Stimulated activated CD4-positive, alpha-beta T cell treated with anti-CD3 and anti-CD28 coated beads, Interleukin-2, amount 100 ng/mL, for 48 hours (primary cell): ENCODE data around the gene CEP295NL.
"Not testable (repeated sequence)": the region's sequence is repeated elsewhere in the genome, so short reads cannot be mapped to it uniquely, and the experiment has no call there.

Experiments used
- DNase-seq, 2 donors: peaks; one replicate each; pipeline ENCODE4 v3.0.0-alpha.2; 2020

Gene CEP295NL

DNA sequence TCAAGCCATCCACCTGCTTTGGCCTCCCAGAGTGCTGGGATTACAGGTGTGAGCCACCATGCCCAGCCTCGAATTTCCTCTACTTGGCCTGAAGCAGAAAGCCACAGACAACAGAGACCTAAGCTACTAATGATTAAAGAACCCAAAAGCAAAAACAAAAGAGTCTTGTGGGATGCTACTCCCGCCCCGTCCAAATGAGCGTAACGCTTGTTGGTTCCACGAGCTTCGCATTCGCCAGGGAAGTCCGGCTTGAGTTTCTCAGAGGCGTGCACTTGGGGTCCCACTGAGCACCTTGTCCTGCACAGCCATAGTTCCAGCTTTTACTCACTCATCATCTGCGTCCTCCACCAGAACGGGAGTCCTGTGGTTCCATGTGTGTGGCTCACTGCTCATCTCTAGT, 16.0 kb downstream of the CEP295NL start:
- no peak for DNase-seq

DNA sequence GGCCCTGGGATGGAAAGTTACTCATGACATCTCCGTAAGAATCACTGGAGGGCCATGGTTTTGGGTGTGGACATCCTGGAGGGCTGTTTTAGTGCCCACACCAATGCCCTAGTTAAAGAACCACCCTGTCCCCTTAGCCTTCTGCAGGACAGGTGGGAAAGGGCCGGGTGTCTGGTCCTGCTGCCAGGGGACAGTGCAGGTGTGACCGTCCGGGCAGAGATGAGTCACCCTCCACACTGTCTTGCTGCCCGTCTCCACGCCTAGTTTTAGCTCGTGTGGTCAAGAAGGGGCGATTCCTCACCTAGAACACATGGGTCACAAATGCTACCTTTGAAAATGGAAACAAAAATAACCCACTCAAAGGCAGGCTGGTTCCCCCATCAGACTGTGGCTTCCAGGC, 17.0 kb downstream of the CEP295NL start:
- DNase-seq: no peak

DNA sequence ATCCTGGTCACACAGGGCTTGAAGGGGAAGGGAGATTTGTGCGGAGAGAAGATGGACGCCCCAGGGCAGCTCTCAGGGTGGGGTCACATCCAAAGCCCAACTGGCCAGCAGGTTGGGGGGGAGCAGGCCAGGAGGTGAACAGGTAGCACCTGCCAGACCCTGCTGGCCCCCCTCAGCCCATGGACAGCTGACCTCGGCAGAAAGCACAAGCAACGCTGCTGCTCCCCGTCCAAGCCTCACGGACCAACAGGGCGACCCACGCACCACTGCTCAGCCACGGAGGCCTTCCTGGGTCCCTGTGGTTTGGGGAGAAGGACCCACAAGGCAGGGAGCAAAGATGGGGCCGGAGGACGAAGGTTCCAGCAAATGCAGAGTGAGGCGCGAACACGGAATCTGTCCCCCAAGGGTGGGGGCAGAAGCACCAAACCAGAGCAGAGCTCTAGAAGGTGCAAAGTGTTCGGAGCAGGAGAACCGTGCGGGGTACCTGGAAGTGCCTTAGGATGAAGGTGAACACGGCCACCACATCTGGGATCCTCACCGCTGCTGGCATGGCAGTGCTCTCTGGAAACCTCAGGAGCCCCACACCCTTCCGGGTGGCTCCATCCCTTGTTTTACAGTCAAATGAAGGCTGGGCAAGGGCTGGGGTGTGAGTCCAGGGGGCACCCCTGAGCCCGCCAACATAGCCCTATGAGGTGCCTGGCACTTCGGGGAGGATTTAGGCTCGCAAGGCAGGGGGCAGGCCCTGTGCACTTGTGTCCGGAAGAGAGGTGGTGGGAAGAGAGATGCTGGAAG, 17.9 kb downstream of the CEP295NL start:
- no peak for DNase-seq

DNA sequence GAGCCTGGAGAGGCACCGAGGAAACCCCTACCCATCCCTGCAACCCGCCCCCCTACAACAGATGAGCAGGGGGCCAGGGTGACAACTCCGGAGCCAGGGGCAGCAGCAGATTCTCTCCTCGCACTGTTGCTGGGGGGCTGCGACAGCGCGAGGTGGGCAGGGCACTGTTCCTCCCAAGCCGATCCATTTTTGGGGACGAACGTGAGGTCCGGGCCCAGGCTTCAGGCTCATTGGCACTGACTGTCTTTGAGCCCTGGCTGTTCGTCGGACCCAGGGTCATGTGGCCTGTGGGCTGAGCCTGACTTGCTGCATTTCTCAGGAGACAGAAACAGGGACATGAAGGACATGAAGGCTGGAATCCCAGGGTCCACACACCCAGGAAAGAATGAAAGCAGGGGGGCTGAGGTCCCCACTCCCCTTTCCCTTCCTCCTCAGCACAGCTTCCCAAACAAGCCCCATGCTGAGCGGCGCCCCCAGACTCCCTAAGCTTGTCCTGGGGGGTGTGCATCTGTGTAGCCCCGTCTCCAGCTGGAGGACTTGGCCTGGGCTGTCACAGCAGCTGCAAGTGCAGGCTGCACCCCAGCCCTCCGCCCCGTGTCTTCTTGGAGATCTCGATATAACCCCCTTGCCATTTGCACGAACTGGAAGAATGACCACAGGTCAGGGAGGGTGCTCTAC, 18.7 kb downstream of the CEP295NL start:
- no peak for DNase-seq

DNA sequence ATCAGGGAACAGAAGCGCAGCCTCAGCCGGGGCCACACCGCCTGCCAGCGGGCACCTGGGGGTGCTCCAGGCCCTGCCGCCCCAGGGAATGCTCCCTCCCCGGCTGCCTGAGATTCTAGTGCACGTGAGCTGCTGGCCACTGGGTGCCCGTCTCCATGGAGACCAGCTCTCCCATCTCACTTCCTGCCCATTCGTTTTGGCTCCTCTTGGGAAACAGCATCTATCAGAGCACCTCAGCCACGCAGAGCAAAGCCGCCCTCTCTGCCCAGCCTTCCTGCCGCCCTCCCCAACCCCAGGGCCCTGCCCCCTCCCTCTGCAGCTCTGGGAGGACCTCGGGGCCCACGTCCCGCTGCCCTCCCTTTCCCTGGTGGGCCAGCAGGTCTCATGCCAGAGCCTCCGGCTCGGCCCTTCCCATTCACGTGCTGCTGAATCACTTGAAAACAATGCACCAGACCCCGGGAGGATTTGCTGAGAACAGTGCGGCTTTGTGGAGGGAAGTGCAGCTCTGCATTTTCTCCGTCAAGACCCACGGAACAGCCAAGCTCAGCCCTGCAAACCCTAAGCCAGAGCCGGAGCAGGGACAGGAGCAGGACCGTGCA, 19.4 kb downstream of the CEP295NL start:
- DNase-seq: no peak

DNA sequence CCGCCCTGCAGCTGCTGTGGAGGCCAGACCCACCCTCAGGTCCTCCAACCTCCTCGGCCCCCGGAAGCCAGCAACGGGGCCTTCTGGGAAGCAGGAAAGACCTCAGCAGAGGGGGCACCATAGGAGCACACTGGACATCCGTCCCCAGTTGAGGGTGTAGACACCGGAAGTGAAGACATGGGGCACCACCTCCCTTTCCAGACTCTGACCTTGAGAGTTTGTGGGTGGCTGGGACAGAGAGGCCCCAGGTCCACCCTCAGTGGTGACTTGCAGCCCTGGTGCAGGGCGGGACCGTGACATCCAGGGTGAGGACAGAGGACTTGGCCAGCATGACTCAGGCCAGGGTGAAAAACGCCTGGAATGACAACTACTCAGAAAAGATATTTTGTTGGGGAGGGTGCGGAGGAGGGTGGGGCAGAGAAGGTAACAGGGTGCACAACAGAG, 19.9 kb downstream of the CEP295NL start:
- no peak for DNase-seq

DNA sequence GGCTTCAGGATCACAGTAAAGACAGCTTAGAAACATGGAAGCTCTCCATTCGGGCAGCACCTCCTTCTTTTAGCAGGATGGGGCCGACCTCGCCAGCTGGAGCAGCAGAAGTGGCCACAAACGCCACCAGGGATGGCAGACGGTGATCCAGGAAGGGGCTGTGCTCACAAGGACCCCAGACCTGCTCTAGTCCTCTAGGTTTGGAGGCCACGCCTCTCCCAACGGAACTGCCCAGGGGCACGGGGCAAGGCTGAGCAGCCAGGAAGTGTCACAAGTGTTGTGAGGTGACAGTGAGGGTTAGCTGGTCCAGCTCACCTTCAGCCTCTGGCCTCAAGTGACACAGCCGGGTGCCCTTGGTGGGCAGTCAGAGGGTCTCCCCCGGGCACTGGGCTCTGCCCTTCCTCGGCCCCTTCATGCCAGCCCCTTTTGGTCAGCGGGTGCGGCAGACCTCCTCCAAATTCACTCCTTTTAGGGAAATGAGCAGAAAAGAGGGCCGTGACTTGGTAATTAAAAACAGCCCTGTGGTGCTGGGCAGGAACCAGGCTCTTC, 20.4 kb downstream of the CEP295NL start:
- DNase-seq: no peak

DNA sequence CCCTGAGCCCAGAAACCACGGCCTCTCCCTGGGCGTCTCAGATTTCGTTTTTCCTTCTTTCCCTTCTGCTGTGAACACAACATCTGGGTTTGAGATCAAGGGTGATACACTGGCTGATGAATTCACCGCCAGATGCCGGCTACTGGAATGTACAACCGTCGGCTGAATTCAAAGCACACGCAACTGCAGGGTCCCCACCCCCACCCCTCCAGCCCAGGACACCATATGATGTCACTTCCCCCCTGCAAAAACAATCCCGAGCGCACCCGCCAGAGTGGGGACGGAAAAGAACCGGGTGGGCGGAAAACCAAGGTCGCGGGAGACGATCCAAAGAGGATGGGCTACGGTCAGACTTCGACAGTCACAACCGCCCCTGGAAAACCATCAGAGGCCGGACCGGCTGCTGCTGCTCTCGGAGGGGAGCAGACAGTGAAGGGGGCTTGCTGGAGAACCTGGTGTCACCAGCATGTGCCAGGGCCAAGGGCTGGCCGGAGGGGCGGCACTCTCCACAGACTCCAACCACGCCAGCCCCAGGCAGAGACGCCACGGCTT, 23.3 kb downstream of the CEP295NL start:
- no peak for DNase-seq

DNA sequence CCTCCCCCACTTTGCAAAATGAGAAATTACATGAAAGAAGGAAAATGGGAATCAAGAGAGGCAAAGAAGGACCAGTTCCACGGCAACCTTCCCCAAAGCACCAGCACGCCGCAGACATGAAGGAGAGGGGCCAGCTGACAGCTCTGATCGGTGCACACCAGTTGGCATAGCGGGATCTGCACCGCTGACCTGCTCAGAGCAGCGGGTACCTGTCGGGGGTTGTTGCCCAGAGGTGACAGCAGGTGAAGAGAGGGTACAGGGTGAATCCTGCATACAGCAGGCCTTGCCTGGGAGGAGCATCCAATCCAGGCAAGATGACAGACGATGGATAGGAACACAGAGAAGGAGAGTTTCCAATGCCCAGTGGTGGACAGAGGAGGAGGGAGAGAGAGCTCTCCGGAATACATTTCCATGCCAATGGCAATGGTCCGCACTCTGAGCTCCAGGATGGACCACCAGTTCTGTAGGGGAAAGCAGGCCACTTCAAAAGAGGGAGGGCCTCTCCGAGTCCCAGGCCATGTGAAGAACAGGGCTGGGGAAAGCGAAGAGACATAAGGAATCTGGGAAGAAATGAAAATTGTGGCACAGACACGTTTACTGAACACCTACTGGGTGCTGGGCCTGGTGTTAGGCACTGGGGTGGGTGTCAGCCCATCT, 24.0 kb downstream of the CEP295NL start:
- no peak for DNase-seq

DNA sequence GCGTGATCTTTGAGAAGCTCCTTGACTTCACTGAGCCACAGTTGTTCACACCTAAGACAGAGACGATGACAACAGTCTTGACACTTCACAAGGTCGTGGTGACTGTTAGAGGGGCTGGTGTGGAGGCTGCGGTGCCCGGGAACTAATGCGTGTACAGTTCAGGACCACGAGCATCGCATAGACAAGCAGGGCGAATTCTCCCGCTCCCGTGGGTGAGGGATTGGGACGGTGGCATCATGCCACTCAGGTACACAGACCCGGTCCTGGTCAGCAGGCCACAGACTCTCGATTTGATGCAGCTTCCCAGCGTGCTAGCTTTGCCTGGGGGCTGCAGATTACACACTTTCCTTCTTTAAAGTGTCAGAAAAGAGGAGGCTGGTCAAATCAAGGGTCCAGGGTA, 24.7 kb downstream of the CEP295NL start:
- DNase-seq: no peak

DNA sequence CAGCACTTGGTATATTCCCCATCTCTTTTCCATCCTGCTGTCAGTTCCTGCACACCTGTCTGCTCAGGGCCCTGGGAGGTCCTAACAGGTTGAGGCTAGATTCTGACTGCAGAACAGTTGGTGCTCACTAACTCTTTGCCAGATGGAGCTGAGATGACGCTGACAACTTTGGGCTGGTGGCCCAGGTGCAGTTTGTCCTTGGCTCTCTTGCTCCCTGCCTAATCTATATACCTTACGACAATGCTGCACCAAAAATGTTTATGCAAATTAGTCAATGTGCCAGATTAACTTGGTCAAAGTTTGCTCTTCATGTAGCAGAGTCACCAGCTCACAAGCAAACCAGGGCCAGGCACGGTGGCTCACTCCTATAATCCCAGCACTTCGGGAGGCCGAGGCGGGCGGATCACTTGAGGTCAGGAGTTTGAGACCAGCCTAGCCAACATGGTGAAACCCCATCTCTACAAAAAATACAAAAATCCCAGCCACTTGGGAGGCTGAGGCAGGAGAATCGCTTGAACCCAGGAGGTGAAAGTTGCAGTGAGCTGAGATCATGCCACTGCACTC, 26.0 kb downstream of the CEP295NL start:
- DNase-seq: not testable (repeated sequence)

DNA sequence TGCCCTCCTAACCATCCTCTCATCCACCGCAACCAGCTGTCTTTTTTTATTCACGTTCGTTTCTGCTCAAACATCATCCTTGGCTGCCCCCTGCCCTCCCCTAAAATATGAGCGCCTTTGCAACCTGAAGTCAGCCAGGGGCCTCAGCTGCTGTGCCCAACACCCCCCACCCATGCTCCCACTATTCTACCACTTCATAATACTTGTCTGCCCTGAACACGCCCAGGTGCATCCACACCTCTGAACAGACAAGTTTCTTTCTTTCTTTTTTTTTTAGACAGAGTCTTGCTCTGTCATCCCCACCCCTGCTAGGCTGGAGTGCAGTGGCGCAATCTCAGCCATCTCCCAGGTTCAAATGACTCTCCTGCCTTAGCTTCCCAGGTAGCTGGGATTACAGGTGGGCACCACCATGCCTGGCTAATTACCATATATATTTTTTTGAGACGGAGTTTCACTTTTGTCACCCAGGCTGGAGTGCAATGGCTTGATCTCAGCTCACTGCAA, 26.9 kb downstream of the CEP295NL start:
- DNase-seq: no peak

DNA sequence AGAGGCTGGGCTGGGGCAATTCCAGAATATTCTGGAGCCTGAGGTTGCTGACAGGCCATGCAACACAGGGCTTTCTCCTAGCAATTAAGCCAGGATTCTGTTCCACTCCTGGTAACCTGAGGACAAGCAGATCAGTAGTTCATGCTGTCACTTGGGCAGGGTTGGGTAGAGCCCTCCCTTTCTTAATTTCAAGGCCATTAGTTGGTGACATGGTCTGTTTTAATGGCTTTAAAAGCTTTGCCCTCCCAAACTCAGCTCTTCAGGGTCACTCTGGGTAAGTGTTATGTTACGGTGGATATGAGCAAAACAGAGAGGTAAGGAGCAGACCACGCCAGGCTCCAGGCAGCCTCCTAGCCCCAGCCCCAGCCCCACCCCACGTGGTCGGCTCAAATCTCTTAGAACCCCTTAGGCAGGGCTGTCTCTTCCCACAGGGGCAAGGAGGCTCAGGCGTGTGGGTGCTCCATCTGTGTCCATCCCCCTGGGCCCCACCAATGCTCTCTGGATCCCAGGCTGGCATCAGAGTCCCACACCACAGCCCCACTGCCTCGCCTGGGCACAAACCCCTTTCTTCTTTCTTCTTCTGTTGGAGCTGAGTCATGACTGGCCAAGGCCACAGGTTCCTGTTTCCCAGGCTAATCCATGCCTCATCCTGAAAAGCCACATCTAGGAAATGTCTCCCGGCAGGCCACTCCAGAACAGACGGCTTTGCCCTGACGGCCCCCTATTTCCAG, 27.5 kb downstream of the CEP295NL start:
- DNase-seq: no peak

DNA sequence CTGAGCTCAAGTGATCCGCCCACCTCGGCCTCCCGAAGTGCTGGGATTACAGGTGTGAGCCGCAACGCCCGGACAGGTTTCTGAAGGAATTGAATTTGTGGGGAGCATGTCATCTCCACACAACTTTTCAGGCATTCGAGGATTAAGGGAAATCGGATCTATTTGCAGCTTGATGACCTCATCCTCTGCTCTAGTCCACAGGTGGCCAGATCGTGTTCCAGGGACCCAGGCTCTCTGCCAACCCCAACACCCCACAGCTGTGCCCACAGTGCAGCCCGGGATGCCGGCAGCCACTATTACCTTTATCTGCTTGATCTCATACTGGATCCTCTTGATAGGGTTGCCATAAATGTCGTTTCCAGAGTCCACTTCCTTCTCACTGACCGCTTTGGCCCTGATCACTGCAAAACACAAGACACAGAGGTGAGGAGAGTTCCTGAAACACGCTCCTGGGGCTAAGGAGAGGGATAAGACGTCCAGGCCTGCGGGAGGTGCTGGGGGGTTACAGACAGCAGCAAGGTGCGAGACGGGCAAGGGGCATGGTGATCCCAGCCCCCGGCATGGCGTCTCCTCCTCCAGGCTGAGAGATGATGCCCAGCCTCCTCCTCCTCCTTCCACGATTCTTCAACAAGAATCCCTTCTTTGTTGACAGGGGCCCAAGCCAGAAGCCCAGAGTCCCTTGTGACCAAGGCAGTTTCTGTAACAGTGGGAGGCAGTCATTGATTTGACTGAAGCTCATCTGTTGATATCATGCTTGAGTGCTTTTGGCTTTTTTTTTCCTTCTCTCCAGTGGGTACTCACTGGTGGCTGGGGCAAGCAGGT, 29.3 kb downstream of the CEP295NL start:
- no peak for DNase-seq

DNA sequence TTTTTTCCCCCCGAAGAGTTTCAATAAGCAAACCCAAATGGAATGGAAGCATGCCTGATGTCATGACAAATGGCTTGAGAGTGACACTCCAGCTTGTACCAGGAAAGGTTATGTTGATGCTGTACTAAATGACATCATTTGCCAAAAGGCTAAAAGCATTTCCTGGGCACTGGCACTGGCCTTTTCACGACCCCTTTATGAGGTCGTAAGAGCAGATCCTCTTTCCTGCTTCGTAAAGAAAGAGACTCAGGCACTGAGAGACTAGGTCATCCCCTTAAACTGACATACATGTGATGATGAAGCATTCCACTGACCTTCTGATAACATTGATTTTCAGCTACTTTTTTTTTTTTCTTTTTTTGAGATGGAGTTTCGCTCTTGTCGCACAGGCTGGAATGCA, 30.5 kb downstream of the CEP295NL start:
- DNase-seq: no peak

DNA sequence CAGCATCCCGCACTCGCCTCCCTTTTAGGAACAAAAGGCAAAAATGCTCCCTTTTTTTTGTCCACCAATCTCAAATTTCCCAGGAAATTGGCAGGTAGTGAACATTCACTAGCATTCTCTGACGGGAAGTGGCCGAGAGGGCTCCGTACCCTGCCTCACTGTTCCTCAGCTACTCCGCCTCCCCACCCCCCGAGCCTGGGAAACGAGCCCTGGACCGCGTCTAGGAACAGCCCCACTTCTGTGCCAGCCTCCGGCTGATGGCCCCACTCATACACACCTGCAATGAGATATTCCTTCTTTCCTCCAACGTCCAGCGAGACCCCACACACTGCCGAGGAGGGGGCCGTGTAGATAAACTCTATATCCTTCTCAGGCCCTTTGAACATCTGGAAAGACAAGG, 32.4 kb downstream of the CEP295NL start:
- no peak for DNase-seq

DNA sequence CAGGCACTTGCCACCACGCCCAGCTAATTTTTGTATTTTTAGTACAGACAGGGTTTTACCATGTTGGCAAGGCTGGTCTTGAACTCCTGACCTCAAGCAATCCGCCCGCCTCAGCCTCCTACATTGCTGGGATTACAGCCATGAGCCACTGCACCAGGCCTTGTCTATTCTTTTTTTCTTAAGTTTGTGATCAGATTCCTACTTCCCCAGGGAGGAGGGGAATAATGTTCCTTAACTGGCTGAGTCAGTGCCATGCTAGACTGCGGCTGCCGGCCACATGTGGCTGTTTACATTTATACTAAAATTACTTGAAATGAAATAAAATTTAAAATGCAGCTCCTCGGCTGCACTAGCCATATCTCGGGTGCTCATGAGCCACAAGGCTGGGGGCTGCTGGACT, 34.6 kb downstream of the CEP295NL start:
- no peak for DNase-seq

DNA sequence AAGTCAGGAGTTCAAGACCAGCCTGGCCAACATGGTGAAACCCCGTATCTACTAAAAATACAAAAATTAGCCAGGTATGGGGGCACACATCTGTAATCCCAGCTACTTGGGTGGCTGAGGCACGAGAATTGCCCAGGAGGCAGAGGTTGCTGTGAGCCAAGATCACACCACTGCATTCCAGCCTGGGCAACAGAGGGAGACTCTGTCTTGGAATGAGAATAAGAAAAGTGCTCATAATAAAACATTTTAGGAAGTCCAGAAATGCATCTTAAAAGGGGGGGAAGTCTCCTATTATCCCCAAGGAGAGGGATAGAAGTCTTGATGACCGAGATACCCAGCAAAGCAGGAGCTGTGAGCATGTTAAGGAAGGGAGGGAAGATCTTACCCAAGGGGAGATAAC, 36.0 kb downstream of the CEP295NL start:
- DNase-seq: not testable (repeated sequence)

DNA sequence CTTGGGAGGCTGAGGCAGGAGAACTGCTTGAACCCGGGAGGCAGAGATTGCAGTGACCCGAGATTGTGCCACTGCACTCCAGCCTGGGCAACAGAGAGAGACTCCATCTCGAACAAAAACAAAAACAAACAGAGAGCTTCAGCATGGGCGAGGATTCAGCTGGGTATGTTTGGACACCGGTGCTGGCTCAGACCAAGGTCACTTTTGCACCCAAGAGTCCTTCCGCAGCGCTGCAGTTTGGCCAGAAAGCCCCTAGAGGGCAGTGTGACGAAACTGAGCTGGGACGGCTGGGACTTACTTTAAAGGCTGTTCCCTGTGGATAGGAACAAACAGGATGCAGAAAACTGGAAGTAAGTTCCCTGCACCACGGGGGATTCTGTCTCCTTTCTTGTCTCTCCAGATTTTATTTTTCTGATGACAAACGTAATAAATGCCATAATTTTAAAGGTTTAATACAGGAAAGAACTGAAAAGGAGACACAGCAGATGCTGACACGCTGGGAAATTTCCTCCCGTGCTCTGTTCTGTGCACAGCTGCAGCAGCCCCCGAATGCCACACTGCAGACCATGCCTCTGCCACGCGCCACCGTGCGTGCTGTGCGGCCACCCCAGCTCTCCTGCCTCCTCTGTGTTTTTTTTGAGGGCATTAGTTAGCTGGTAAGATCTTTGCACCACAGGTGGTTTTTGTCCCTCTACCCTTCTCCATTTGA, 37.2 kb downstream of the CEP295NL start:
- peak; percentile 71 to 72 for DNase-seq

DNA sequence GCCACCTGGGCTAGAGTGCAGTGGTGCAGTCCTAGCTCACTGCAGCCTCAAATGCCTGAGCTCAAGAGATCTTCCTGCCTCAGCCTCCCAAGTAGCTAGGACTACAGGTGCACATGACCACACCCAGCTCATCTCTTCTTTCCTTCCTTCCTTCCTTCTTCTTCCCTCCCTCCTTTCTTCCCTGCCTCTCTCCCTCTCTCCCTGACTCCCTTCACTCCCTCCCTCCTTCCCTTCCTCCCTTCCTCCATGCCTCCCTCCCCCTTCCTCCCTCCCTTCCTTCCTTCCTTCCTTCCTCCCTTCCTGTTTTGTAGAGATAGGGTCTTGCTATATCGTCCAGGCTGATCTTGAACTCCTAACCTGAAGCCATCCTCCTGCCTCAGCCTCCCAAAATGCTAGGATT, 38.9 kb downstream of the CEP295NL start:
- DNase-seq: no peak
